Breast epithelium (tissue), 3 donors: ENCODE data around the gene DAZAP2.

Experiments used
- CTCF ChIP-seq, 3 donors: fragments of 450-650 bp; IDR thresholded peaks; one replicate each; pipeline ENCODE4 v1.5.1; 2016 to 2017; ENCODE audit warnings: antibody characterized with exemption in 3 of 3, mild to moderate bottlenecking in 3 of 3, moderate library complexity in 3 of 3
- POLR2A ChIP-seq: fragments of 450-650 bp; IDR thresholded peaks from one replicate; pipeline ENCODE4 v1.6.1; 2016; ENCODE audit warnings: antibody characterized with exemption, mild to moderate bottlenecking, moderate library complexity

GRCh38 chr12:51275088-51275487 lies 36.5 kb downstream of the DAZAP2 start:
- TF ChIP-seq CTCF (IDR thresholded peaks at IDR 0.05) (no peak), POLR2A (no peak)
